ENCODE measurements around the gene FBH1. TPM values are rescaled to one million over a fixed set of nuclear protein-coding genes. Genes with fewer than 3 reads are reported as not detected.

The FBH1 gene
- total and polyA plus RNA-seq, 9 of the 15 experiments (the other 6 are each of a cell fraction or from before 2014, with no cell fraction given) = 13.4 to 108 (median 77.8) TPM

DNA sequence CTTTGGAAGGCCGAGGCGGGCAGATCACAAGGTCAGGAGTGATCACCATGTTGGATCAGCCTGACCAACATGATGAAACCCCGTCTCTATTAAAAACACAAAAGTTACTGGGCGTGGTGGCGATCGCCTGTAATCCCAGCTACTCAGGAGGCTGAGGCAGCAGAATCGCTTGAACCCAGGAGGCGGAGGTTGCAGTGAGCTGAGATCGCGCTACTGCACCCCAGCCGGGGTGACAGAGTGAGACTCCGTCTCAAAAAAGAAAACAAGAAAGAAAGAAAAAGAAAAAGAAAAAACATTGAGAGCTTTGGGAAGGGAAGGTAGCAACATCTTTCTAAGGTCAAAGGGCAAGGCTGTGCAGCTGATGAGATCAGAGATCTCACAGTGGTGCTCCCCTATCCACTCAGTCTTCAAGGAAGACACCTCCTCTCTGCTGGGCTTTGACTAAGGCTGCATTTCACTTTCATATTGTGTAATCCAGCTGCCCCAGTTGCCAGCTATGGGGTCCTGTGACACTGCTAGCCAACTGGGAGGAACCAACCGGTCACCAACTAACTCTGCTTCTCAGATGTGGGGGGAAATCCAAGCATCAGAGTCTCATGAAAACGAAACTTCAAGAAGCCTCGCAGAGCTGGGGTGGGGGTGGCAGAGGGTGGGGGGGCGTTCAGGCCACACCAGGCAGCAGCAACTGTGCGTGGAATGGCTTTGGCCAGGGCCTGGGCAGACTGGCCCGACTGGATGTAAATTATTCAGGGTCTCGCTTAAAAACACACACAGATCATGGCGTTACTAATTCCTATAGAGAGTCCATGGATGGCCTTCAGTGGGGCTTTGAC lies 85.8 kb downstream of the FBH1 start:
- Histone ChIP-seq H3K9me3 (replicated peaks; ENCODE audit: control insufficient read depth, insufficient read depth, low read depth, low read length) (no peaks in the 10 kb centered on the region), H3K4me3 (peak overlapping the region; percentile 82), H2AFZ (ENCODE audit: low read depth, low read length) (peak overlapping the region; percentile 98), H3K4me2 (ENCODE audit: insufficient read depth, low read length) (peak overlapping the region; percentile 91), H3K9ac (ENCODE audit: insufficient read depth in 1 of 2, low read depth in 2 of 2, low read length in 2 of 2) (peak overlapping the region; percentile 80 to 98), H4K20me1 (replicated peaks; ENCODE audit: control insufficient read depth, insufficient read depth, low read length) (no peaks in the 10 kb centered on the region), H3K4me1 (replicated peaks in 1 of 2; ENCODE audit: control insufficient read depth in 2 of 2, insufficient read depth in 2 of 2, low read length in 2 of 2) (peaks cover 21 to 29% of the 10 kb centered on the region in 2 experiments), H3K27me3 (ENCODE audit: control insufficient read depth in 2 of 2, insufficient read depth in 2 of 2, low read length in 2 of 2) (no peaks in the 10 kb centered on the region), H3K79me2 (ENCODE audit: control insufficient read depth, insufficient read depth, low read length) (peaks cover 54% of the 10 kb centered on the region), H3K36me3 (ENCODE audit: control insufficient read depth, insufficient read depth, low read length) (no peaks in the 10 kb centered on the region), H3K9me1 (ENCODE audit: control insufficient read depth, insufficient read depth, low read length) (no peaks in the 10 kb centered on the region), H3K27ac (ENCODE audit: extremely low read depth, low read depth, low read length) (peak overlapping the region; percentile 89)
- ChIA-PET POLR2A (interaction anchor here (0.6 to 1.2 kb wide), 3 partner anchors 12 to 156 kb away, joined by 3 to 6 read pairs (median 3); no protein-coding TSS in a partner anchor), CTCF (ENCODE audit: low intra/inter-chr PET ratio) (no interaction called here)
- DNase-seq (ENCODE audit: extremely low read depth in 1 of 4, low spot score in 3 of 4) = peak in 2 of 4 experiments; percentile 41 to 44
- intact Hi-C loops (cut with micrococcal nuclease) (no loop called here), in situ Hi-C loops (cut with MboI) (no loop called here)
- BruUV-seq (replicated peaks) = no TSS peak
- peak; percentile 4 for ATAC-seq
- 46% methylated on average over 19 of the region's 20 CpGs for WGBS (ENCODE audit: insufficient coverage, low coverage, missing lambda C conversion rate)
- FAIRE-seq = no peak
- TF ChIP-seq SIN3A (IDR thresholded peaks at IDR 0.05; ENCODE audit: borderline replicate concordance in 2 of 2, control insufficient read depth in 1 of 2, low read depth in 2 of 2, low read length in 2 of 2) (0 out of 4 replicates have a peak, but pooled peaks of 1 of the 2 experiments have one; percentile 6), NCOR1 (IDR thresholded peaks at IDR 0.05) (no peak), CCAR2 (IDR thresholded peaks at IDR 0.05; ENCODE audit: low read depth, low read length) (no peak), SMAD2 (IDR thresholded peaks at IDR 0.05; ENCODE audit: low read depth, low read length) (no peak), KDM4B (IDR thresholded peaks at IDR 0.05; ENCODE audit: borderline replicate concordance in 2 of 2, low read depth in 1 of 2) (no peak), CBX2 (IDR thresholded peaks at IDR 0.05; ENCODE audit: insufficient read depth, low read length, poor library complexity, severe bottlenecking) (no peak), THRAP3 (IDR thresholded peaks at IDR 0.05; ENCODE audit: borderline replicate concordance) (no peak), TCF3 (CRISPR knock-in tag; IDR thresholded peaks at IDR 0.05) (no peak)
- TF ChIP-seq, protein P1, sequence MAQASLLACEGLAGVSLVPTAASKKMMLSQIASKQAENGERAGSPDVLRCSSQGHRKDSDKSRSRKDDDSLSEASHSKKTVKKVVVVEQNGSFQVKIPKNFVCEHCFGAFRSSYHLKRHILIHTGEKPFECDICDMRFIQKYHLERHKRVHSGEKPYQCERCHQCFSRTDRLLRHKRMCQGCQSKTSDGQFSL (CRISPR knock-in tag; IDR thresholded peaks at IDR 0.05) = peak; percentile 58
- TF ChIP-seq, protein P1 (tag; IDR thresholded peaks at IDR 0.05) = peak in 1 of 2 experiments; percentile 83; a peak in 2 of 4 replicates
- TF ChIP-seq, protein P2, sequence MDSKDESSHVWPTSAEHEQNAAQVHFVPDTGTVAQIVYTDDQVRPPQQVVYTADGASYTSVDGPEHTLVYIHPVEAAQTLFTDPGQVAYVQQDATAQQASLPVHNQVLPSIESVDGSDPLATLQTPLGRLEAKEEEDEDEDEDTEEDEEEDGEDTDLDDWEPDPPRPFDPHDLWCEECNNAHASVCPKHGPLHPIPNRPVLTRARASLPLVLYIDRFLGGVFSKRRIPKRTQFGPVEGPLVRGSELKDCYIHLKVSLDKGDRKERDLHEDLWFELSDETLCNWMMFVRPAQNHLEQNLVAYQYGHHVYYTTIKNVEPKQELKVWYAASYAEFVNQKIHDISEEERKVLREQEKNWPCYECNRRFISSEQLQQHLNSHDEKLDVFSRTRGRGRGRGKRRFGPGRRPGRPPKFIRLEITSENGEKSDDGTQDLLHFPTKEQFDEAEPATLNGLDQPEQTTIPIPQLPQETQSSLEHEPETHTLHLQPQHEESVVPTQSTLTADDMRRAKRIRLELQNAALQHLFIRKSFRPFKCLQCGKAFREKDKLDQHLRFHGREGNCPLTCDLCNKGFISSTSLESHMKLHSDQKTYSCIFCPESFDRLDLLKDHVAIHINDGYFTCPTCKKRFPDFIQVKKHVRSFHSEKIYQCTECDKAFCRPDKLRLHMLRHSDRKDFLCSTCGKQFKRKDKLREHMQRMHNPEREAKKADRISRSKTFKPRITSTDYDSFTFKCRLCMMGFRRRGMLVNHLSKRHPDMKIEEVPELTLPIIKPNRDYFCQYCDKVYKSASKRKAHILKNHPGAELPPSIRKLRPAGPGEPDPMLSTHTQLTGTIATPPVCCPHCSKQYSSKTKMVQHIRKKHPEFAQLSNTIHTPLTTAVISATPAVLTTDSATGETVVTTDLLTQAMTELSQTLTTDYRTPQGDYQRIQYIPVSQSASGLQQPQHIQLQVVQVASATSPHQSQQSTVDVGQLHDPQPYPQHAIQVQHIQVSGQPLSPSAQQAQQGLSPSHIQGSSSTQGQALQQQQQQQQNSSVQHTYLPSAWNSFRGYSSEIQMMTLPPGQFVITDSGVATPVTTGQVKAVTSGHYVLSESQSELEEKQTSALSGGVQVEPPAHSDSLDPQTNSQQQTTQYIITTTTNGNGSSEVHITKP (IDR thresholded peaks at IDR 0.05; ENCODE audit: partially characterized antibody) = no peak
- TF ChIP-seq, protein P3, sequence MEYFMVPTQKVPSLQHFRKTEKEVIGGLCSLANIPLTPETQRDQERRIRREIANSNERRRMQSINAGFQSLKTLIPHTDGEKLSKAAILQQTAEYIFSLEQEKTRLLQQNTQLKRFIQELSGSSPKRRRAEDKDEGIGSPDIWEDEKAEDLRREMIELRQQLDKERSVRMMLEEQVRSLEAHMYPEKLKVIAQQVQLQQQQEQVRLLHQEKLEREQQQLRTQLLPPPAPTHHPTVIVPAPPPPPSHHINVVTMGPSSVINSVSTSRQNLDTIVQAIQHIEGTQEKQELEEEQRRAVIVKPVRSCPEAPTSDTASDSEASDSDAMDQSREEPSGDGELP (CRISPR knock-in tag; IDR thresholded peaks at IDR 0.05; ENCODE audit: borderline replicate concordance) = no peak; the same call in 1 of the 2 replicates
- TF ChIP-seq, protein P4, sequence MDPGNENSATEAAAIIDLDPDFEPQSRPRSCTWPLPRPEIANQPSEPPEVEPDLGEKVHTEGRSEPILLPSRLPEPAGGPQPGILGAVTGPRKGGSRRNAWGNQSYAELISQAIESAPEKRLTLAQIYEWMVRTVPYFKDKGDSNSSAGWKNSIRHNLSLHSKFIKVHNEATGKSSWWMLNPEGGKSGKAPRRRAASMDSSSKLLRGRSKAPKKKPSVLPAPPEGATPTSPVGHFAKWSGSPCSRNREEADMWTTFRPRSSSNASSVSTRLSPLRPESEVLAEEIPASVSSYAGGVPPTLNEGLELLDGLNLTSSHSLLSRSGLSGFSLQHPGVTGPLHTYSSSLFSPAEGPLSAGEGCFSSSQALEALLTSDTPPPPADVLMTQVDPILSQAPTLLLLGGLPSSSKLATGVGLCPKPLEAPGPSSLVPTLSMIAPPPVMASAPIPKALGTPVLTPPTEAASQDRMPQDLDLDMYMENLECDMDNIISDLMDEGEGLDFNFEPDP (CRISPR knock-in tag; IDR thresholded peaks at IDR 0.05) = no peak

All from K562 (cell line).